ENCODE results near the gene C9orf85.

DNA sequence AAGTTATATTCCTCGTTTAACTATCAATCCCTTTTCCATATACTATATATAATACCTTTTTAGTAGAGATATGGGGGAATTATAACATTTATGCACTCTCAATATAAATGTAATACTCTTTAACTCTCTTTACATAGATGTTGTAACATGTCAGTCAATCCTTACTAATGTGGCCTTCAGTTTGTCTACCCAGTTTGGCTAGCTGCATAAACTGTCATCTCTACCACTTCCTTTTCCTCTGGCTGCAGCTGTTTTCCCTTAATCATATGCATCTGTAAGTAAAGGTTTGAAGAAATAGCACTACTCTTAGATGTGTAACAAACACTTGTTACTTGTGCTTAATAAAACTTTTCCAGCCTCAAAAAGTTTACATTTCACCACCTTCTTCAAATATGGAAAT, 13.9 kb upstream of the C9orf85 start:
- TF ChIP-seq, protein P1, sequence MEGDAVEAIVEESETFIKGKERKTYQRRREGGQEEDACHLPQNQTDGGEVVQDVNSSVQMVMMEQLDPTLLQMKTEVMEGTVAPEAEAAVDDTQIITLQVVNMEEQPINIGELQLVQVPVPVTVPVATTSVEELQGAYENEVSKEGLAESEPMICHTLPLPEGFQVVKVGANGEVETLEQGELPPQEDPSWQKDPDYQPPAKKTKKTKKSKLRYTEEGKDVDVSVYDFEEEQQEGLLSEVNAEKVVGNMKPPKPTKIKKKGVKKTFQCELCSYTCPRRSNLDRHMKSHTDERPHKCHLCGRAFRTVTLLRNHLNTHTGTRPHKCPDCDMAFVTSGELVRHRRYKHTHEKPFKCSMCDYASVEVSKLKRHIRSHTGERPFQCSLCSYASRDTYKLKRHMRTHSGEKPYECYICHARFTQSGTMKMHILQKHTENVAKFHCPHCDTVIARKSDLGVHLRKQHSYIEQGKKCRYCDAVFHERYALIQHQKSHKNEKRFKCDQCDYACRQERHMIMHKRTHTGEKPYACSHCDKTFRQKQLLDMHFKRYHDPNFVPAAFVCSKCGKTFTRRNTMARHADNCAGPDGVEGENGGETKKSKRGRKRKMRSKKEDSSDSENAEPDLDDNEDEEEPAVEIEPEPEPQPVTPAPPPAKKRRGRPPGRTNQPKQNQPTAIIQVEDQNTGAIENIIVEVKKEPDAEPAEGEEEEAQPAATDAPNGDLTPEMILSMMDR (IDR thresholded peaks at IDR 0.05; ENCODE audit: insufficient read depth, low read length, poor library complexity, severe bottlenecking): no peak
- TF ChIP-seq EZH2phosphoT487 (conservative IDR thresholded peaks at IDR 0.05; ENCODE audit: low read length): no peak
